Loucy (cell line): ENCODE results near the gene SCARF2.

Experiments
- CTCF ChIP-seq: fragments of 200-600 bp; sonication (generic); conservative IDR thresholded peaks from 2 replicates; pipeline ENCODE4 v1.5.1; 2014; ENCODE audit warnings: mild to moderate bottlenecking, antibody characterized with exemption, low read length
- EZH2phosphoT487 ChIP-seq: fragments of 200-600 bp; IDR thresholded peaks from 2 replicates; pipeline ENCODE4 v1.6.1; 2018; ENCODE audit warnings: antibody characterized with exemption, mild to moderate bottlenecking, moderate library complexity, borderline replicate concordance

- no peak for TF ChIP-seq CTCF
- no peak for TF ChIP-seq EZH2phosphoT487
These were observed 33.9 kb downstream of the SCARF2 start for GRCh38 chr22:20403779-20404140.
